ENCODE results near the gene MGST1.

MGST1 gene

GRCh38 chr12:16347391-16348298, at the start of gene MGST1:
MGST1 (plus strand) TSS chr12:16347645; CDS start chr12:16354253, 6,608 bp downstream.
- DNase-seq = no peak

GRCh38 chr12:16299403-16299802, 48.0 kb upstream of the MGST1 start:
- no peak for DNase-seq

- no peak for DNase-seq
Observed at GRCh38 chr12:16300122-16300521, 47.3 kb upstream of the MGST1 start.

GRCh38 chr12:16300736-16301135, 46.7 kb upstream of the MGST1 start:
- DNase-seq = no peak

GRCh38 chr12:16303939-16304338, 43.5 kb upstream of the MGST1 start:
- DNase-seq = no peak

- DNase-seq = no peak
Observed at GRCh38 chr12:16307856-16308475, 39.5 kb upstream of the MGST1 start.

- DNase-seq = no peak
Observed at GRCh38 chr12:16310934-16311333, 36.5 kb upstream of the MGST1 start.

GRCh38 chr12:16323010-16323409, 24.4 kb upstream of the MGST1 start:
- DNase-seq = no peak

- DNase-seq = no peak
Observed at GRCh38 chr12:16323638-16324037, 23.8 kb upstream of the MGST1 start.

- DNase-seq = no peak
Observed at GRCh38 chr12:16324272-16324671, 23.2 kb upstream of the MGST1 start.

GRCh38 chr12:16324772-16325171, 22.7 kb upstream of the MGST1 start:
- no peak for DNase-seq

GRCh38 chr12:16325426-16325825, 22.0 kb upstream of the MGST1 start:
- no peak for DNase-seq

GRCh38 chr12:16327963-16328362, 19.5 kb upstream of the MGST1 start:
- no peak for DNase-seq

- DNase-seq = no peak
Observed at GRCh38 chr12:16329594-16329993, 17.9 kb upstream of the MGST1 start.

GRCh38 chr12:16330560-16330959, 16.9 kb upstream of the MGST1 start:
- DNase-seq = no peak

GRCh38 chr12:16331998-16332397, 15.4 kb upstream of the MGST1 start:
- no peak for DNase-seq

GRCh38 chr12:16335838-16336237, 11.6 kb upstream of the MGST1 start:
- DNase-seq = no peak

GRCh38 chr12:16344269-16344668, 3.2 kb upstream of the MGST1 start:
- DNase-seq = no peak

GRCh38 chr12:16345105-16345504, 2.3 kb upstream of the MGST1 start:
- no peak for DNase-seq

GRCh38 chr12:16346958-16347357, 487 bp upstream of the MGST1 start:
- no peak for DNase-seq

GRCh38 chr12:16348435-16349130, 1.1 kb downstream of the MGST1 start:
- DNase-seq = no peak

- no peak for DNase-seq
Observed at GRCh38 chr12:16349131-16349460, 1.7 kb downstream of the MGST1 start.

GRCh38 chr12:16350682-16351081, 3.2 kb downstream of the MGST1 start:
- no peak for DNase-seq

- DNase-seq = no peak
Observed at GRCh38 chr12:16352481-16352880, 5.0 kb downstream of the MGST1 start.

Measured in SIG-M5 (cell line).